ENCODE results near the gene ARNT2.
A peak's percentile ranks its signal among the peaks of the same experiment; 100 is the strongest.
"Not testable (repeated sequence)": the region's sequence is repeated elsewhere in the genome, so short reads cannot be mapped to it uniquely, and the experiment has no call there.

ARNT2 gene

GRCh38 chr15:80508783-80509182, 104.6 kb downstream of the ARNT2 start:
- ATAC-seq: no peak
- TF ChIP-seq GLIS3 (CRISPR knock-in tag; IDR thresholded peaks at IDR 0.05) (no peak), TOX (CRISPR knock-in tag; IDR thresholded peaks at IDR 0.05; ENCODE audit: borderline replicate concordance) (no peak), ESRRG (CRISPR knock-in tag; IDR thresholded peaks at IDR 0.05) (no peak), PPARA (CRISPR knock-in tag; IDR thresholded peaks at IDR 0.05; ENCODE audit: borderline replicate concordance) (no peak), CREB5 (CRISPR knock-in tag; IDR thresholded peaks at IDR 0.05; ENCODE audit: low read depth) (no peak), CSRNP3 (CRISPR knock-in tag; IDR thresholded peaks at IDR 0.05) (no peak)

- TF ChIP-seq ZC3H10 (CRISPR knock-in tag; IDR thresholded peaks at IDR 0.05) (no peak), ZNF8 (CRISPR knock-in tag; IDR thresholded peaks at IDR 0.05) (no peak), POU6F1 (CRISPR knock-in tag; IDR thresholded peaks at IDR 0.05; ENCODE audit: borderline replicate concordance, low read depth) (no peak), CSRNP3 (CRISPR knock-in tag; IDR thresholded peaks at IDR 0.05) (no peak), GLIS3 (CRISPR knock-in tag; IDR thresholded peaks at IDR 0.05) (no peak), TSHZ2 (CRISPR knock-in tag; IDR thresholded peaks at IDR 0.05) (no peak), BACH2 (CRISPR knock-in tag; IDR thresholded peaks at IDR 0.05; ENCODE audit: borderline replicate concordance) (no peak), ARNTL (CRISPR knock-in tag; IDR thresholded peaks at IDR 0.05; ENCODE audit: borderline replicate concordance, low read depth) (no peak)
- ATAC-seq: no peak
Observed at GRCh38 chr15:80509800-80510199, 105.6 kb downstream of the ARNT2 start.

- peak; percentile 86 for TF ChIP-seq ZNF8 (CRISPR knock-in tag; IDR thresholded peaks at IDR 0.05)
- ATAC-seq: not testable (repeated sequence)
Observed at GRCh38 chr15:80510985-80511384, 106.8 kb downstream of the ARNT2 start.

- ATAC-seq: peak; percentile 92
- TF ChIP-seq GLIS3 (CRISPR knock-in tag; IDR thresholded peaks at IDR 0.05) (no peak), ZNF8 (CRISPR knock-in tag; IDR thresholded peaks at IDR 0.05) (no peak), ARNTL (CRISPR knock-in tag; IDR thresholded peaks at IDR 0.05; ENCODE audit: borderline replicate concordance, low read depth) (no peak), ISL1 (CRISPR knock-in tag; IDR thresholded peaks at IDR 0.05) (no peak), ZFP30 (CRISPR knock-in tag; IDR thresholded peaks at IDR 0.05) (no peak), CSDC2 (CRISPR knock-in tag; IDR thresholded peaks at IDR 0.05) (no peak), POU6F1 (CRISPR knock-in tag; IDR thresholded peaks at IDR 0.05; ENCODE audit: borderline replicate concordance, low read depth) (no peak), BACH2 (CRISPR knock-in tag; IDR thresholded peaks at IDR 0.05; ENCODE audit: borderline replicate concordance) (no peak), TSHZ2 (CRISPR knock-in tag; IDR thresholded peaks at IDR 0.05) (no peak), CSRNP3 (CRISPR knock-in tag; IDR thresholded peaks at IDR 0.05) (no peak), ZNF70 (CRISPR knock-in tag; IDR thresholded peaks at IDR 0.05) (no peak)
Observed at GRCh38 chr15:80512726-80513660, 108.8 kb downstream of the ARNT2 start.
